IMR-90 (cell line): Measurements from ENCODE around the gene RAD17. TPM values are rescaled to one million over a fixed set of nuclear protein-coding genes. Genes with fewer than 3 reads are reported as not detected.

Experiments
- ATAC-seq: fragments of 200-7000 bp; cut with Tn5 transposase; 2 replicates; pipeline ENCODE4 v1.9.1; 2020; ENCODE audit warnings: low read depth, mild to moderate bottlenecking, moderate library complexity
- BruUV-seq: library from RNA; stranded (reverse); fragments of 400-500 nt; replicated peaks from 2 replicates; lab custom pipeline; 2021; lab: Mats Ljungman, UMichigan
- CTCF ChIA-PET: fragments of 300-600 bp; formaldehyde crosslinking; extraction: SDS; loops from one replicate; lab custom pipeline; 2021; ENCODE audit warnings: antibody characterized with exemption; lab: Yijun Ruan, JAX
- POLR2A ChIA-PET: fragments of 300-600 bp; sonication (Branson Sonifier 250); formaldehyde crosslinking; loops from one replicate; lab custom pipeline; 2022; ENCODE audit warnings: antibody characterized with exemption; ENCODE audit not compliant: unreplicated experiment; lab: Charles Lee
- DNase-seq: peaks from one replicate; pipeline ENCODE4 v3.0.0; 2013
- H2AFZ ChIP-seq: replicated peaks from 2 replicates; pipeline ENCODE3; 2013; ENCODE audit warnings: low read length, mild to moderate bottlenecking; ENCODE audit not compliant: poor library complexity
- H2AK5ac ChIP-seq: 2 replicates; pipeline ENCODE4 v1.6.1; 2013; ENCODE audit warnings: low read depth, low read length, inconsistent platforms
- H2AK9ac ChIP-seq: replicated peaks from 2 replicates; pipeline ENCODE3; 2013; ENCODE audit warnings: mild to moderate bottlenecking, low read depth, low read length, moderate library complexity; ENCODE audit not compliant: poor library complexity
- H2BK120ac ChIP-seq: 2 replicates; pipeline ENCODE4 v1.6.1; 2013; ENCODE audit warnings: low read depth, low read length, inconsistent platforms
- H2BK15ac ChIP-seq: 3 replicates; pipeline ENCODE4 v1.6.1; 2013; ENCODE audit warnings: low read depth, low read length, inconsistent platforms
- H2BK20ac ChIP-seq: 2 replicates; pipeline ENCODE4 v1.6.1; 2013; ENCODE audit warnings: low read depth, mild to moderate bottlenecking, inconsistent platforms, low read length, moderate library complexity
- H2BK5ac ChIP-seq: 2 replicates; pipeline ENCODE4 v1.6.1; 2013; ENCODE audit warnings: mild to moderate bottlenecking, low read depth, low read length, inconsistent platforms; ENCODE audit not compliant: poor library complexity, severe bottlenecking
- H3K14ac ChIP-seq: replicated peaks from 2 replicates; pipeline ENCODE4 v1.6.1; 2013; ENCODE audit warnings: low read depth, low read length, inconsistent platforms
- H3K18ac ChIP-seq: 2 replicates; pipeline ENCODE4 v1.6.1; 2013; ENCODE audit warnings: low read depth, low read length, control low read depth
- H3K23ac ChIP-seq: 2 replicates; pipeline ENCODE4 v1.6.1; 2013; ENCODE audit warnings: low read depth, low read length, inconsistent platforms
- H3K27ac ChIP-seq: 2 replicates; pipeline ENCODE4 v1.5.1; 2013; ENCODE audit warnings: mild to moderate bottlenecking, control low read depth, low read length; ENCODE audit not compliant: insufficient read depth
- H3K27me3 ChIP-seq: 2 replicates; pipeline ENCODE4 v1.6.1; 2013; ENCODE audit warnings: low read length; ENCODE audit not compliant: control insufficient read depth, insufficient read depth
- H3K36me3 ChIP-seq: 2 replicates; pipeline ENCODE4 v1.6.1; 2013; ENCODE audit warnings: low read length, mixed read lengths; ENCODE audit not compliant: control insufficient read depth, insufficient read depth
- H3K4ac ChIP-seq: 2 replicates; pipeline ENCODE4 v1.6.1; 2013; ENCODE audit warnings: low read depth, low read length, inconsistent platforms
- H3K4me1 ChIP-seq: 2 replicates; pipeline ENCODE4 v1.6.1; 2013; ENCODE audit warnings: low read length, mixed read lengths; ENCODE audit not compliant: control insufficient read depth, insufficient read depth
- H3K4me2 ChIP-seq: 2 replicates; pipeline ENCODE4 v1.6.1; 2013; ENCODE audit warnings: low read depth, mild to moderate bottlenecking, control low read depth, low read length, moderate library complexity
- H3K4me3 ChIP-seq: 2 replicates; pipeline ENCODE4 v1.5.1; 2013; ENCODE audit warnings: low read depth, mild to moderate bottlenecking, control low read depth, low read length, moderate library complexity; ENCODE audit not compliant: insufficient read depth
- H3K56ac ChIP-seq: 2 replicates; pipeline ENCODE4 v1.6.1; 2013; ENCODE audit warnings: low read length, inconsistent platforms; ENCODE audit not compliant: insufficient read depth; ENCODE audit errors: extremely low read depth
- H3K79me1 ChIP-seq, 2 experiments: 2 replicates each; pipeline ENCODE4 v1.6.1; 2013; ENCODE audit warnings: low read length in 2 of 2, inconsistent platforms in 1 of 2, low read depth in 1 of 2
- H3K9ac ChIP-seq: 2 replicates; pipeline ENCODE4 v1.6.1; 2013; ENCODE audit warnings: low read depth, low read length, control low read depth
- H3K9me1 ChIP-seq: 2 replicates; pipeline ENCODE4 v1.6.1; 2013; ENCODE audit warnings: low read length, inconsistent platforms; ENCODE audit not compliant: insufficient read depth
- H3K9me3 ChIP-seq: 2 replicates; pipeline ENCODE4 v1.6.1; 2013; ENCODE audit warnings: low read length; ENCODE audit not compliant: control insufficient read depth, insufficient read depth
- H4K20me1 ChIP-seq: 2 replicates; pipeline ENCODE4 v1.6.1; 2013; ENCODE audit warnings: low read length, inconsistent platforms; ENCODE audit not compliant: insufficient read depth
- H4K5ac ChIP-seq: 2 replicates; pipeline ENCODE4 v1.6.1; 2013; ENCODE audit warnings: mild to moderate bottlenecking, low read depth, low read length, control low read depth
- H4K8ac ChIP-seq, 2 experiments: 2 replicates each; pipeline ENCODE4 v1.6.1; 2013; ENCODE audit warnings: low read depth in 2 of 2, low read length in 2 of 2, control low read depth in 1 of 2, inconsistent platforms in 1 of 2
- H4K91ac ChIP-seq: 2 replicates; pipeline ENCODE4 v1.6.1; 2013; ENCODE audit warnings: low read depth, low read length, inconsistent platforms; ENCODE audit not compliant: insufficient read depth
- CHD1 ChIP-seq: IDR thresholded peaks from 2 replicates; pipeline ENCODE4 v1.6.1; 2012; ENCODE audit warnings: low read depth, low read length, improper control_type of control experiment
- CTCF ChIP-seq: conservative IDR thresholded peaks from 2 replicates; pipeline ENCODE4 v1.5.1; 2012; ENCODE audit warnings: mild to moderate bottlenecking, low read depth, low read length, improper control_type of control experiment
- ELK1 ChIP-seq: fragments of 150-350 bp; IDR thresholded peaks from 2 replicates; pipeline ENCODE4 v1.6.1; 2016; ENCODE audit warnings: low read depth, mild to moderate bottlenecking, low read length, moderate library complexity, borderline replicate concordance
- MAFK ChIP-seq: IDR thresholded peaks from 2 replicates; pipeline ENCODE4 v1.6.1; 2012; ENCODE audit warnings: low read depth, low read length, improper control_type of control experiment
- MAZ ChIP-seq: IDR thresholded peaks from 2 replicates; pipeline ENCODE4 v1.6.1; 2012; ENCODE audit warnings: low read depth, mild to moderate bottlenecking, low read length, improper control_type of control experiment, moderate library complexity, borderline replicate concordance
- MXI1 ChIP-seq: IDR thresholded peaks from 2 replicates; pipeline ENCODE4 v1.6.1; 2012; ENCODE audit warnings: low read depth, mild to moderate bottlenecking, low read length, moderate library complexity, borderline replicate concordance
- NFE2L2 ChIP-seq: fragments of 150-350 bp; IDR thresholded peaks from 2 replicates; pipeline ENCODE4 v1.6.1; 2016; ENCODE audit warnings: low read depth, mild to moderate bottlenecking, low read length
- POLR2A ChIP-seq: IDR thresholded peaks from 2 replicates; pipeline ENCODE4 v1.6.1; 2012; ENCODE audit warnings: mild to moderate bottlenecking, low read depth, low read length
- RCOR1 ChIP-seq: IDR thresholded peaks from 2 replicates; pipeline ENCODE4 v1.6.1; 2012; ENCODE audit warnings: mild to moderate bottlenecking, low read length, improper control_type of control experiment; ENCODE audit not compliant: insufficient replicate concordance
- RFX5 ChIP-seq: IDR thresholded peaks from 2 replicates; pipeline ENCODE4 v1.8.0; 2012; ENCODE audit warnings: low read depth, mild to moderate bottlenecking, low read length, moderate library complexity
- SMC3 ChIP-seq: fragments of 150-350 bp; IDR thresholded peaks from 2 replicates; pipeline ENCODE4 v1.6.1; 2016; ENCODE audit warnings: low read depth, mild to moderate bottlenecking, antibody characterized with exemption, low read length, moderate library complexity
- USF2 ChIP-seq: fragments of 150-350 bp; IDR thresholded peaks from 2 replicates; pipeline ENCODE4 v1.6.1; 2017; ENCODE audit warnings: mild to moderate bottlenecking, antibody characterized with exemption, low read length, low read depth
- WGBS, 2 experiments: methylation state at CpG; one replicate each; pipeline versions ENCODE4 v1.1.5 to v1.1.7; 2013; ENCODE audit warnings: missing lambda C conversion rate in 2 of 2; ENCODE audit not compliant: insufficient read length in 1 of 2; ENCODE audit errors: extremely low coverage in 2 of 2; 5-methylcytosine and 5-hydroxymethylcytosine counted together
- dilution Hi-C: fragments of 300-500 bp; cut with HindIII; formaldehyde crosslinking; loops from one replicate; pipeline ENCODE4 v1.14.3; 2018; ENCODE audit warnings: low sequenced_read_pairs; ENCODE audit not compliant: unreplicated experiment
- in situ Hi-C: fragments of 300-500 bp; cut with MboI; formaldehyde crosslinking; loops from 3 replicates; pipeline ENCODE4 v1.14.3; 2019; ENCODE audit warnings: low sequenced_read_pairs, inconsistent platforms, mixed read lengths
- intact Hi-C: fragments of 100-400 bp; cut with micrococcal nuclease; formaldehyde crosslinking; loops from 2 replicates; pipeline ENCODE4 v1.10.0; 2022
- polyA plus RNA-seq, 3 experiments: library from polyadenylated mRNA; depleted of rRNA; stranded (reverse); fragments of >200 nt; gene quantifications; 2 replicates each; pipeline ENCODE4 v1.2.3, GENCODE V29; 2012; ENCODE audit warnings: low replicate concordance in 1 of 3
- total RNA-seq: library from RNA; depleted of rRNA; stranded (reverse); fragments of >200 nt; gene quantifications from 2 replicates; pipeline ENCODE4 v1.2.3, GENCODE V29; 2012

Gene RAD17
- total and polyA plus RNA-seq, 2 of the 4 experiments (the other 2 are of a cell fraction): 10.9 to 11.4 TPM

GRCh38 chr5:69360442-69360841 is 9.2 kb upstream of the RAD17 start:
- in situ Hi-C loops: no loop called here
- CTCF ChIA-PET: no interaction called here

More at GRCh38 chr5:69360442-69360841, 9.2 kb upstream of the RAD17 start:
- WGBS, 2 experiments: no CpG with 5 or more reads among the region's 1 CpG
- H2BK15ac ChIP-seq: no peak overlapping the region
- no peak overlapping the region for H3K4ac ChIP-seq
- DNase-seq: no peak
- peaks cover 18% of the 10 kb centered on the region for H3K36me3 ChIP-seq
- no peak overlapping the region for H4K91ac ChIP-seq
- no peak overlapping the region for H2BK5ac ChIP-seq
- no peak for ATAC-seq
- H2AK9ac ChIP-seq: no peak overlapping the region
- no peak overlapping the region for H3K4me3 ChIP-seq
- peaks cover 15% of the 10 kb centered on the region; the same call in 1 of the 2 replicates for H4K20me1 ChIP-seq
- peaks cover 34 to 50% of the 10 kb centered on the region in 2 experiments for H3K79me1 ChIP-seq
- intact Hi-C loops (loop anchor here (10.0 kb wide), 1 partner anchor 166 kb away; no protein-coding TSS in a partner anchor), dilution Hi-C loops (no loop called here)
- H2BK120ac ChIP-seq: no peak overlapping the region
- H2BK20ac ChIP-seq: no peak overlapping the region
- no peak overlapping the region for H2AK5ac ChIP-seq
- POLR2A ChIA-PET: no interaction called here
- no peak overlapping the region for H3K9ac ChIP-seq
- H3K27ac ChIP-seq: no peak overlapping the region
- no peaks in the 10 kb centered on the region for H3K4me1 ChIP-seq
- no peaks in the 10 kb centered on the region; the same call in 1 of the 2 replicates for H3K9me1 ChIP-seq
- no peak overlapping the region for H3K23ac ChIP-seq
- no peak overlapping the region for H3K4me2 ChIP-seq
- BruUV-seq: no TSS peak
- no peaks in the 10 kb centered on the region for H3K9me3 ChIP-seq
- H3K14ac ChIP-seq: no peak overlapping the region
- no peak overlapping the region for H2AFZ ChIP-seq
- no peak for TF ChIP-seq CTCF
- no peak for TF ChIP-seq MAFK
- TF ChIP-seq ELK1: no peak
- TF ChIP-seq MXI1: no peak
- no peak for TF ChIP-seq POLR2A
- TF ChIP-seq NFE2L2: no peak
- no peak for TF ChIP-seq RFX5
- no peak for TF ChIP-seq MAZ
- TF ChIP-seq RCOR1: no peak
- no peak for TF ChIP-seq CHD1
- no peak for TF ChIP-seq SMC3
- TF ChIP-seq USF2: no peak
- H3K56ac ChIP-seq: no peak overlapping the region
- H3K27me3 ChIP-seq: no peaks in the 10 kb centered on the region
- H3K18ac ChIP-seq: no peak overlapping the region
- no peak overlapping the region for H4K8ac ChIP-seq
- H4K5ac ChIP-seq: no peak overlapping the region
